K562 (cell line): Measurements from ENCODE around the gene PA2G4. TPM values are rescaled to one million over a fixed set of nuclear protein-coding genes. Genes with fewer than 3 reads are reported as not detected.

Experiments used
- ATAC-seq: fragments of 200-7000 bp; cut with Tn5 transposase; 3 replicates; pipeline ENCODE4 v1.9.1; 2020; ENCODE audit warnings: moderate library complexity
- BruUV-seq: library from RNA; stranded (reverse); fragments of 400-500 nt; replicated peaks from 2 replicates; lab custom pipeline; 2021; lab: Mats Ljungman, UMichigan
- CTCF ChIA-PET: fragments of 300-600 bp; formaldehyde crosslinking; extraction: SDS; loops from one replicate; lab custom pipeline; 2021; ENCODE audit warnings: low intra/inter-chr PET ratio; lab: Yijun Ruan, JAX
- POLR2A ChIA-PET: fragments of 300-600, 350-650 bp; sonication (Branson Sonifier 250); formaldehyde crosslinking; extraction: SDS; loops from one replicate; lab custom pipeline; 2021; ENCODE audit warnings: antibody characterized with exemption, inconsistent platforms; lab: Yijun Ruan, JAX
- DNase-seq, 4 experiments: peaks; one replicate each; pipeline versions ENCODE4 v3.0.0 to v3.0.0-alpha.2; 2011 to 2018; ENCODE audit warnings: low spot score in 3 of 4, mixed read lengths in 3 of 4; ENCODE audit errors: extremely low read depth in 1 of 4
- FAIRE-seq: peaks from 2 replicates; lab custom pipeline; 2011; peaks lifted over from hg19 to GRCh38; lab: Jason Lieb, UNC
- H2AFZ ChIP-seq: 2 replicates; pipeline ENCODE4 v1.6.0; 2011; ENCODE audit warnings: low read depth, low read length, control low read depth, inconsistent platforms
- H3K27ac ChIP-seq: fragments of 200-600 bp; 3 replicates; pipeline ENCODE4 v1.8.0; 2011; ENCODE audit warnings: low read depth, mild to moderate bottlenecking, control low read depth, inconsistent platforms, low read length, moderate library complexity, mixed read lengths; ENCODE audit errors: extremely low read depth
- H3K27me3 ChIP-seq, 2 experiments: fragments of 300-600 bp in 1 of 2; 2 replicates in 1 of 2; 3 replicates in 1 of 2; pipeline versions ENCODE4 v1.6.0 to v1.8.0; 2011; ENCODE audit warnings: inconsistent platforms in 2 of 2, low read length in 2 of 2, mild to moderate bottlenecking in 1 of 2, mixed read lengths in 1 of 2, moderate library complexity in 1 of 2; ENCODE audit not compliant: control insufficient read depth in 2 of 2, insufficient read depth in 2 of 2
- H3K36me3 ChIP-seq: fragments of 300-600 bp; 3 replicates; pipeline ENCODE4 v1.8.0; 2011; ENCODE audit warnings: mild to moderate bottlenecking, low read length, inconsistent platforms; ENCODE audit not compliant: control insufficient read depth, insufficient read depth
- H3K4me1 ChIP-seq, 2 experiments: fragments of 200-600 bp in 1 of 2; replicated peaks in 1 of 2; 2 replicates in 1 of 2; 3 replicates in 1 of 2; pipeline versions ENCODE4 v1.5.1 to v1.8.0; 2011; ENCODE audit warnings: inconsistent platforms in 2 of 2, low read length in 2 of 2, mild to moderate bottlenecking in 1 of 2, mixed read lengths in 1 of 2, moderate library complexity in 1 of 2; ENCODE audit not compliant: control insufficient read depth in 2 of 2, insufficient read depth in 2 of 2
- H3K4me2 ChIP-seq: 2 replicates; pipeline ENCODE4 v1.6.1; 2011; ENCODE audit warnings: low read length, control low read depth, inconsistent platforms, mixed read lengths; ENCODE audit not compliant: insufficient read depth
- H3K4me3 ChIP-seq: fragments of 200-600 bp; sonication (generic), shearing (Covaris generic); 2 replicates; pipeline ENCODE4 v1.5.1; 2016; ENCODE audit warnings: control low read depth, inconsistent platforms
- H3K79me2 ChIP-seq: fragments of 200-600 bp; 3 replicates; pipeline ENCODE4 v1.8.0; 2011; ENCODE audit warnings: low read length, inconsistent platforms; ENCODE audit not compliant: control insufficient read depth, insufficient read depth
- H3K9ac ChIP-seq, 2 experiments: 2 replicates each; pipeline versions ENCODE4 v1.6.0 to v1.6.1; 2011; ENCODE audit warnings: low read depth in 2 of 2, low read length in 2 of 2, control low read depth in 1 of 2, inconsistent platforms in 1 of 2, mild to moderate bottlenecking in 1 of 2, mixed read lengths in 1 of 2; ENCODE audit not compliant: insufficient read depth in 1 of 2
- H3K9me1 ChIP-seq: one replicate; pipeline ENCODE4 v1.6.0; 2011; ENCODE audit warnings: inconsistent platforms, mild to moderate bottlenecking, low read length, moderate library complexity; ENCODE audit not compliant: control insufficient read depth, insufficient read depth
- H3K9me3 ChIP-seq: replicated peaks from 2 replicates; pipeline ENCODE4 v1.5.1; 2011; ENCODE audit warnings: low read depth, low read length, inconsistent platforms; ENCODE audit not compliant: control insufficient read depth, insufficient read depth
- H4K20me1 ChIP-seq: replicated peaks from 2 replicates; pipeline ENCODE4 v1.6.1; 2011; ENCODE audit warnings: low read length, inconsistent platforms, mixed read lengths; ENCODE audit not compliant: control insufficient read depth, insufficient read depth
- PRDM10 ChIP-seq: fragments of 450-650 bp; IDR thresholded peaks from 2 replicates; pipeline ENCODE4 v1.6.1; 2018; ENCODE audit not compliant: partially characterized antibody
- TBP ChIP-seq: optimal IDR thresholded peaks from 2 replicates; pipeline ENCODE3; 2011; ENCODE audit warnings: low read depth, low read length, improper control_type of control experiment
- ZNF124 ChIP-seq: sonication (generic); formaldehyde crosslinking; IDR thresholded peaks from 2 replicates; pipeline ENCODE4 v1.8.1; 2022; ENCODE audit warnings: missing genetic modification reagents
- ZNF263 ChIP-seq: sonication (generic); formaldehyde crosslinking; IDR thresholded peaks from 2 replicates; pipeline ENCODE4 v1.8.0; 2022; ENCODE audit warnings: mild to moderate bottlenecking, missing genetic modification reagents, borderline replicate concordance
- ZNF75A ChIP-seq: fragments of 450-650 bp; formaldehyde crosslinking; IDR thresholded peaks from 2 replicates; pipeline ENCODE4 v1.4.0; 2020; ENCODE audit warnings: mild to moderate bottlenecking
- whole genome bisulfite sequencing: fragments of 100-300 bp; shearing (Covaris generic); methylation state at CpG from one replicate; pipeline ENCODE4 v1.1.6; 2016; ENCODE audit warnings: low coverage, mixed read lengths; ENCODE audit not compliant: insufficient coverage; ENCODE audit errors: missing lambda C conversion rate; 5-methylcytosine and 5-hydroxymethylcytosine counted together
- in situ Hi-C: fragments of 300-500 bp; cut with MboI; formaldehyde crosslinking; loops from 4 replicates; pipeline ENCODE4 v1.15.0; 2018; ENCODE audit warnings: inconsistent platforms, mixed read lengths
- intact Hi-C: fragments of 100-400 bp; cut with micrococcal nuclease; formaldehyde crosslinking; loops from 2 replicates; pipeline ENCODE4 v1.14.2; 2022
- polyA plus RNA-seq, 8 experiments: library from polyadenylated mRNA; depleted of rRNA in 4 of 8; stranded (reverse) in 5 of 8; unstranded in 3 of 8; fragments of >200 nt; fragmentation: Nextera tagmentation in 2 of 8; fragmentation: Illumina TruSeq in 1 of 8; extraction: Ambion mirVana in 2 of 8; extraction: Trizol in 1 of 8; gene quantifications; 2 replicates each; pipeline versions ENCODE4 v1.2.1 to v1.2.3, GENCODE V29; 2011 to 2014; ENCODE audit warnings: inconsistent platforms in 1 of 8, missing spikeins in 1 of 8
- total RNA-seq, 7 experiments: library from RNA; depleted of rRNA in 6 of 7; stranded (reverse); fragments of >200 nt in 6 of 7; fragmentation: Illumina TruSeq in 2 of 7; extraction: Trizol in 2 of 7; gene quantifications; 2 replicates each; pipeline versions ENCODE4 v1.2.1 to v1.2.3, GENCODE V29; 2011 to 2021; ENCODE audit warnings: low replicate concordance in 1 of 7
- TF ChIP-seq, protein P1 (sequence below): fragments of 250-450 bp; sonication (Bioruptor Pico); IDR thresholded peaks from 2 replicates; pipeline ENCODE4 v1.8.0; 2022; ENCODE audit warnings: moderate library complexity, mild to moderate bottlenecking, inconsistent platforms
- TF ChIP-seq, protein P2 (sequence below): sonication (generic); formaldehyde crosslinking; IDR thresholded peaks from 2 replicates; pipeline ENCODE4 v1.9.0; 2022; ENCODE audit warnings: mild to moderate bottlenecking, missing genetic modification reagents

PA2G4 gene
- total and polyA plus RNA-seq, 9 of the 15 experiments (the other 6 are each of a cell fraction or from before 2014, with no cell fraction given), result 230 to 925 (median 638) TPM

GRCh38 chr12:56080556-56081138 lies 23.7 kb upstream of the PA2G4 start (continued):
- TF ChIP-seq ZNF75A (CRISPR knock-in tag) (no peak), ZNF124 (CRISPR knock-in tag) (0 out of 2 replicates have a peak, but pooled peaks have one; percentile 2), TBP (no peak)
- TF ChIP-seq, protein P1, sequence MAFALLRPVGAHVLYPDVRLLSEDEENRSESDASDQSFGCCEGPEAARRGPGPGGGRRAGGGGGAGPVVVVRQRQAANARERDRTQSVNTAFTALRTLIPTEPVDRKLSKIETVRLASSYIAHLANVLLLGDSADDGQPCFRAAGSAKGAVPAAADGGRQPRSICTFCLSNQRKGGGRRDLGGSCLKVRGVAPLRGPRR (CRISPR knock-in tag), result no peak

GRCh38 chr12:56081393-56082347 lies 22.7 kb upstream of the PA2G4 start:
- Histone ChIP-seq H4K20me1 (no peaks in the 10 kb centered on the region), H3K36me3 (no peaks in the 10 kb centered on the region), H3K9ac (peak overlapping the region in 1 of 2 experiments; percentile 90; a peak in 1 of 4 replicates), H3K27me3 (no peaks in the 10 kb centered on the region; a peak in 1 of 5 replicates), H2AFZ (peak overlapping the region; percentile 28; the same call in 1 of the 2 replicates), H3K79me2 (no peaks in the 10 kb centered on the region), H3K9me3 (no peaks in the 10 kb centered on the region), H3K4me1 (peaks cover 38 to 45% of the 10 kb centered on the region in 2 experiments), H3K9me1 (no peaks in the 10 kb centered on the region), H3K4me2 (peak overlapping the region; percentile 15; the same call in 1 of the 2 replicates), H3K4me3 (no peak overlapping the region), H3K27ac (0 out of 3 replicates have a peak overlapping the region, but pooled peaks have one; percentile 19)
- FAIRE-seq, result no peak
- WGBS, result 48% methylated on average over 6 of the region's 6 CpGs
- ATAC-seq, result no peak
- BruUV-seq, result no TSS peak
- ChIA-PET CTCF (no interaction called here), POLR2A (interaction anchor here (0.6 to 1.8 kb wide), 5 partner anchors 23 to 1215 kb away, joined by 3 to 10 read pairs (median 4); partner anchors contain the start of genes PA2G4 and ZC3H10)
- intact Hi-C loops, result loop anchor here (2.0 kb wide), 1 partner anchor 23 kb away; the partner anchor contains the start of gene PA2G4
- in situ Hi-C loops, result no loop called here
- peak in 1 of 4 experiments; percentile 2 for DNase-seq
- TF ChIP-seq ZNF263 (CRISPR knock-in tag) (0 out of 2 replicates have a peak, but pooled peaks have one; percentile 47), PRDM10 (no peak)
- TF ChIP-seq, protein P2, sequence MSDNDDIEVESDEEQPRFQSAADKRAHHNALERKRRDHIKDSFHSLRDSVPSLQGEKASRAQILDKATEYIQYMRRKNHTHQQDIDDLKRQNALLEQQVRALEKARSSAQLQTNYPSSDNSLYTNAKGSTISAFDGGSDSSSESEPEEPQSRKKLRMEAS, result 0 out of 2 replicates have a peak, but pooled peaks have one; percentile 10
